ENCODE measurements around the gene TFB2M. TPM values are rescaled to one million over a fixed set of nuclear protein-coding genes. Genes with fewer than 3 reads are reported as not detected.

TFB2M gene
- total RNA-seq, 1 experiment from 2014 or later: 27.7 TPM

DNA sequence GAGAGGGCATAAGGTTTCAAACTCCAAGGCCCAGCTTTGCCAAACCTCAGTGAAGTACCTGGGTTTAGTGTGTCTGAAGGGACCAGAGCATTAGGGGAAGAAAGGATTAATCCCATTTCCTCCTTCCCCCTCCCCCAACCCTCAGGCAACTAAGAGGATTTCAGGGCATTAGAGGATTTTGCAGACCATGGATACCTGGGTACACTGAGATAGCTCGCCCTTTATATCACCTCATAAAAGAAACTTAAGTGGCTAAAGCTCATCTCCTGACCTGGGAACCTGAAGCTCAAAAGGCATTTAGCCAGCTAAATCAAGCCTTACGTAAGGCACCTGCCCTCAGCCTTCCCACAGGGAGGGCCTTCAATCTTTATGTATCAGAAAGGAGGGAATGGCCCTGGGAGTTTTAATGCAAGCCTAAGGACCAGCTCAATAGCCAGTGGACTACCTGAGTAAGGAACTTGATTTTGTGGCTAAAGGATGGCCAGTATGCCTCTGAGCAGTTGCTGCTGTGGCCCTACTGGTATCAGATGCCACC, 32.6 kb downstream of the TFB2M start:
- H3K4me1 Mint-ChIP-seq: peaks cover 5 to 6% of the 10 kb centered on the region in 2 experiments
- Histone ChIP-seq H3K9me3 (ENCODE audit: control insufficient read depth, low read depth, low read length) (peaks cover 8% of the 10 kb centered on the region), H3K27ac (ENCODE audit: insufficient read length, low read depth, low read length) (no peak overlapping the region), H4K91ac (ENCODE audit: insufficient read length, low read depth, low read length) (no peak overlapping the region), H3K9ac (ENCODE audit: extremely low read depth, insufficient read length, low read length) (no peak overlapping the region), H3K4ac (ENCODE audit: low read depth, low read length) (no peak overlapping the region), H4K8ac (replicated peaks; ENCODE audit: insufficient read length, low read depth, low read length) (no peak overlapping the region), H3K4me2 (ENCODE audit: insufficient read depth, insufficient read length, low read length) (no peak overlapping the region), H3T11ph (ENCODE audit: low read length) (no peak overlapping the region), H3K23me2 (ENCODE audit: insufficient read length, low read depth, low read length, poor library complexity, severe bottlenecking) (no peaks in the 10 kb centered on the region), H3K18ac (ENCODE audit: insufficient read length, low read depth, low read length) (no peak overlapping the region), H3K27me3 (ENCODE audit: insufficient read depth, low read length) (no peaks in the 10 kb centered on the region), H2BK20ac (ENCODE audit: low read depth, low read length, poor library complexity, severe bottlenecking) (no peak overlapping the region), H4K20me1 (ENCODE audit: control insufficient read depth, insufficient read depth, insufficient read length) (no peaks in the 10 kb centered on the region), H4K5ac (ENCODE audit: insufficient read length, low read depth, low read length) (no peak overlapping the region), H2BK12ac (ENCODE audit: insufficient read length, low read depth, low read length) (no peak overlapping the region), H2AK5ac (ENCODE audit: insufficient read length, low read length) (no peak overlapping the region), H3K79me2 (ENCODE audit: insufficient read depth, low read length) (no peaks in the 10 kb centered on the region), H3K56ac (ENCODE audit: insufficient read length, low read depth, low read length) (no peak overlapping the region), H3K4me1 (ENCODE audit: insufficient read depth, low read length) (no peaks in the 10 kb centered on the region), H3K23ac (ENCODE audit: insufficient read length, low read depth, low read length) (no peak overlapping the region), H3K14ac (ENCODE audit: insufficient read depth, low read length) (no peak overlapping the region), H2BK120ac (ENCODE audit: low read depth, low read length, poor library complexity, severe bottlenecking) (no peak overlapping the region), H3K79me1 (ENCODE audit: insufficient read depth, low read depth, low read length, poor library complexity, severe bottlenecking) (no peaks in the 10 kb centered on the region), H2BK15ac (ENCODE audit: low read depth, low read length) (no peak overlapping the region), H2AFZ (ENCODE audit: low read length) (no peak overlapping the region), H2BK5ac (ENCODE audit: insufficient read length, low read length) (no peak overlapping the region)
- TF ChIP-seq, protein P1, sequence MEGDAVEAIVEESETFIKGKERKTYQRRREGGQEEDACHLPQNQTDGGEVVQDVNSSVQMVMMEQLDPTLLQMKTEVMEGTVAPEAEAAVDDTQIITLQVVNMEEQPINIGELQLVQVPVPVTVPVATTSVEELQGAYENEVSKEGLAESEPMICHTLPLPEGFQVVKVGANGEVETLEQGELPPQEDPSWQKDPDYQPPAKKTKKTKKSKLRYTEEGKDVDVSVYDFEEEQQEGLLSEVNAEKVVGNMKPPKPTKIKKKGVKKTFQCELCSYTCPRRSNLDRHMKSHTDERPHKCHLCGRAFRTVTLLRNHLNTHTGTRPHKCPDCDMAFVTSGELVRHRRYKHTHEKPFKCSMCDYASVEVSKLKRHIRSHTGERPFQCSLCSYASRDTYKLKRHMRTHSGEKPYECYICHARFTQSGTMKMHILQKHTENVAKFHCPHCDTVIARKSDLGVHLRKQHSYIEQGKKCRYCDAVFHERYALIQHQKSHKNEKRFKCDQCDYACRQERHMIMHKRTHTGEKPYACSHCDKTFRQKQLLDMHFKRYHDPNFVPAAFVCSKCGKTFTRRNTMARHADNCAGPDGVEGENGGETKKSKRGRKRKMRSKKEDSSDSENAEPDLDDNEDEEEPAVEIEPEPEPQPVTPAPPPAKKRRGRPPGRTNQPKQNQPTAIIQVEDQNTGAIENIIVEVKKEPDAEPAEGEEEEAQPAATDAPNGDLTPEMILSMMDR (conservative IDR thresholded peaks at IDR 0.05): no peak
- H3K4me3 Mint-ChIP-seq: no peak overlapping the region
- peaks cover 5% of the 10 kb centered on the region; the same call in 1 of the 2 replicates for H3K27me3 Mint-ChIP-seq (ENCODE audit: low read depth)
- WGBS (ENCODE audit: extremely low coverage, insufficient read length, low lambda C conversion rate): no CpG with 5 or more reads among the region's 2 CpGs
- peaks cover 21 to 28% of the 10 kb centered on the region in 2 experiments for H3K9me3 Mint-ChIP-seq
- no peak overlapping the region for H3K27ac Mint-ChIP-seq
- no peak for DNase-seq
- H3K36me3 Mint-ChIP-seq (ENCODE audit: insufficient read depth in 1 of 3, low read depth in 3 of 3): peaks cover 4 to 8% (median 5%) of the 10 kb centered on the region in 3 experiments; a peak in 6 of 7 replicates

Measured in H9 (cell line).